GM12878 (cell line): ENCODE data around the gene EIF4E1B. TPM values are rescaled to one million over a fixed set of nuclear protein-coding genes. Genes with fewer than 3 reads are reported as not detected.

ENCODE experiments used
- ATAC-seq: fragments of 200-7000 bp; cut with Tn5 transposase; 3 replicates; pipeline ENCODE4 v1.9.1; 2020; ENCODE audit warnings: mild to moderate bottlenecking, moderate library complexity
- BruUV-seq: library from RNA; stranded (reverse); fragments of 400-500 nt; replicated peaks from 2 replicates; lab custom pipeline; 2021; lab: Mats Ljungman, UMichigan
- CTCF ChIA-PET: fragments of 300-600 bp; sonication (Branson Sonifier 250); formaldehyde crosslinking; extraction: SDS; loops from one replicate; lab custom pipeline; 2021; ENCODE audit warnings: inconsistent platforms; lab: Yijun Ruan, JAX
- POLR2A ChIA-PET: fragments of 350-600 bp; formaldehyde crosslinking; extraction: SDS; loops from one replicate; lab custom pipeline; 2021; ENCODE audit warnings: inconsistent platforms; lab: Charles Lee
- RAD21 ChIA-PET: fragments of 300-600 bp; sonication (Branson Sonifier 250); formaldehyde crosslinking; loops from one replicate; lab custom pipeline; 2023; ENCODE audit warnings: antibody characterized with exemption; ENCODE audit not compliant: unreplicated experiment; lab: Charles Lee
- SMC1A ChIA-PET: fragments of 300-600 bp; sonication (Branson Sonifier 250); formaldehyde crosslinking; loops from one replicate; lab custom pipeline; 2023; ENCODE audit not compliant: unreplicated experiment, uncharacterized antibody; lab: Charles Lee
- DNase-seq: peaks from one replicate; pipeline ENCODE4 v3.0.0-alpha.2; 2011; ENCODE audit warnings: low read depth, low spot score
- FAIRE-seq: peaks from 3 replicates; lab custom pipeline; 2011; peaks lifted over from hg19 to GRCh38; lab: Jason Lieb, UNC
- H2AFZ ChIP-seq: 2 replicates; pipeline ENCODE4 v1.6.0; 2011; ENCODE audit warnings: low read depth, low read length, control low read depth; ENCODE audit not compliant: control insufficient read depth
- H3K27ac ChIP-seq: 2 replicates; pipeline ENCODE4 v1.5.1; 2011; ENCODE audit warnings: control low read depth; ENCODE audit not compliant: control insufficient read depth, insufficient read depth
- H3K27me3 ChIP-seq, 2 experiments: replicated peaks in 1 of 2; 2 replicates each; pipeline versions ENCODE4 v1.6.0 to v1.6.1; 2011; ENCODE audit warnings: low read length in 1 of 2; ENCODE audit not compliant: control insufficient read depth in 2 of 2, insufficient read depth in 2 of 2
- H3K36me3 ChIP-seq, 2 experiments: 2 replicates each; pipeline ENCODE4 v1.5.1; 2011; ENCODE audit warnings: low read length in 1 of 2; ENCODE audit not compliant: control insufficient read depth in 2 of 2, insufficient read depth in 2 of 2
- H3K4me1 ChIP-seq: 2 replicates; pipeline ENCODE4 v1.6.1; 2011; ENCODE audit warnings: mild to moderate bottlenecking, low read length, moderate library complexity, mixed read lengths; ENCODE audit not compliant: control insufficient read depth, insufficient read depth
- H3K4me2 ChIP-seq: 2 replicates; pipeline ENCODE4 v1.6.0; 2011; ENCODE audit warnings: control low read depth; ENCODE audit not compliant: control insufficient read depth, insufficient read depth
- H3K4me3 ChIP-seq: fragments of 200-600 bp; sonication (generic); 2 replicates; pipeline ENCODE4 v1.5.1; 2016
- H3K79me2 ChIP-seq: 2 replicates; pipeline ENCODE4 v1.6.0; 2011; ENCODE audit warnings: low read length; ENCODE audit not compliant: control insufficient read depth, insufficient read depth
- H3K9ac ChIP-seq: 2 replicates; pipeline ENCODE4 v1.8.0; 2011; ENCODE audit warnings: low read length, control low read depth, mixed read lengths; ENCODE audit not compliant: control insufficient read depth, insufficient read depth
- H3K9me3 ChIP-seq: replicated peaks from 3 replicates; pipeline ENCODE4 v1.5.1; 2011; ENCODE audit warnings: mild to moderate bottlenecking, low read length; ENCODE audit not compliant: control insufficient read depth, insufficient read depth
- H4K20me1 ChIP-seq: 2 replicates; pipeline ENCODE4 v1.6.0; 2011; ENCODE audit not compliant: control insufficient read depth, insufficient read depth
- ASH2L ChIP-seq: fragments of 300-600, 200-600 bp; sonication (generic); IDR thresholded peaks from 2 replicates; pipeline ENCODE4 v1.6.1; 2017; ENCODE audit warnings: low read depth, mild to moderate bottlenecking, borderline replicate concordance
- CTCF ChIP-seq, 3 experiments: IDR thresholded peaks in 2 of 3; conservative IDR thresholded peaks in 1 of 3; 2 replicates each; pipeline ENCODE4 v1.5.1; 2011; ENCODE audit warnings: low read depth in 3 of 3, low read length in 3 of 3, mild to moderate bottlenecking in 3 of 3, control low read depth in 2 of 3, moderate library complexity in 2 of 3, inconsistent platforms in 1 of 3, mixed read lengths in 1 of 3; ENCODE audit not compliant: control insufficient read depth in 2 of 3, insufficient read depth in 1 of 3; ENCODE audit errors: extremely low read depth in 1 of 3
- DPF2 ChIP-seq: fragments of 450-650 bp; IDR thresholded peaks from 2 replicates; pipeline ENCODE4 v1.6.1; 2017; ENCODE audit warnings: mild to moderate bottlenecking
- EGR1 ChIP-seq, 2 experiments: IDR thresholded peaks; 1 replicate in 1 of 2; 2 replicates in 1 of 2; pipeline ENCODE4 v1.6.1; 2011 to 2012; ENCODE audit warnings: low read depth in 2 of 2, low read length in 2 of 2, borderline replicate concordance in 1 of 2, mild to moderate bottlenecking in 1 of 2, moderate library complexity in 1 of 2
- GATAD2B ChIP-seq: fragments of 450-650 bp; conservative IDR thresholded peaks from 2 replicates; pipeline ENCODE4 v1.6.1; 2017; ENCODE audit warnings: low read depth, mild to moderate bottlenecking, moderate library complexity
- IKZF1 ChIP-seq: fragments of 450-650 bp; conservative IDR thresholded peaks from 2 replicates; pipeline ENCODE4 v1.6.1; 2017; ENCODE audit warnings: antibody characterized with exemption, mild to moderate bottlenecking
- MEF2B ChIP-seq: fragments of 450-650 bp; IDR thresholded peaks from 2 replicates; pipeline ENCODE4 v1.6.1; 2018; ENCODE audit warnings: mild to moderate bottlenecking, moderate library complexity; ENCODE audit not compliant: partially characterized antibody, poor library complexity, severe bottlenecking
- NFXL1 ChIP-seq: fragments of 450-650 bp; IDR thresholded peaks from 2 replicates; pipeline ENCODE4 v1.6.1; 2017; ENCODE audit warnings: antibody characterized with exemption, mild to moderate bottlenecking, borderline replicate concordance
- NKRF ChIP-seq: fragments of 450-650 bp; conservative IDR thresholded peaks from 2 replicates; pipeline ENCODE4 v1.6.1; 2017; ENCODE audit warnings: mild to moderate bottlenecking, moderate library complexity
- POLR2A ChIP-seq: IDR thresholded peaks from 2 replicates; pipeline ENCODE4 v1.6.1; 2011; ENCODE audit warnings: low read depth, mild to moderate bottlenecking, low read length
- RAD21 ChIP-seq: IDR thresholded peaks from 2 replicates; pipeline ENCODE4 v1.6.1; 2011; ENCODE audit warnings: mild to moderate bottlenecking, low read depth, low read length, moderate library complexity; ENCODE audit not compliant: insufficient read depth
- REST ChIP-seq: IDR thresholded peaks from 2 replicates; pipeline ENCODE4 v1.6.1; 2012; ENCODE audit warnings: mild to moderate bottlenecking, low read depth, low read length
- RUNX3 ChIP-seq: IDR thresholded peaks from 2 replicates; pipeline ENCODE4 v1.6.1; 2012; ENCODE audit warnings: low read length, inconsistent platforms
- SIX5 ChIP-seq: IDR thresholded peaks from 2 replicates; pipeline ENCODE4 v1.6.1; 2011; ENCODE audit warnings: mild to moderate bottlenecking, low read depth, low read length, moderate library complexity; ENCODE audit not compliant: severe bottlenecking
- SMARCA5 ChIP-seq: fragments of 450-650 bp; IDR thresholded peaks from 2 replicates; pipeline ENCODE4 v1.6.1; 2017; ENCODE audit warnings: mild to moderate bottlenecking
- ZBED1 ChIP-seq: IDR thresholded peaks from 2 replicates; pipeline ENCODE4 v1.6.1; 2016; ENCODE audit warnings: borderline replicate concordance
- WGBS: methylation state at CpG from one replicate; pipeline ENCODE4 v1.1.6; 2016; ENCODE audit warnings: low lambda C conversion rate; ENCODE audit not compliant: insufficient replicate concordance, insufficient coverage; ENCODE audit errors: missing lambda C conversion rate; 5-methylcytosine and 5-hydroxymethylcytosine counted together
- in situ Hi-C: fragments of 300-500 bp; cut with MboI; formaldehyde crosslinking; loops from 9 replicates; pipeline ENCODE4 v1.14.3; 2018; ENCODE audit warnings: mixed read lengths
- intact Hi-C: fragments of 100-400 bp; cut with micrococcal nuclease; formaldehyde crosslinking; loops from one replicate; pipeline ENCODE4 v1.14.2; 2022; ENCODE audit not compliant: unreplicated experiment
- polyA plus RNA-seq, 11 experiments: library from polyadenylated mRNA; depleted of rRNA in 4 of 11; unstranded in 6 of 11; stranded (reverse) in 5 of 11; fragments of >200 nt; fragmentation: Nextera tagmentation in 4 of 11; fragmentation: Illumina TruSeq in 1 of 11; extraction: Ambion mirVana in 4 of 11; extraction: Trizol in 1 of 11; gene quantifications; 1 replicate in 1 of 11; 2 replicates in 10 of 11; pipeline versions ENCODE4 v1.2.1 to v1.2.3, GENCODE V29; 2011 to 2016; ENCODE audit warnings: inconsistent platforms in 2 of 11, missing spikeins in 2 of 11, low read depth in 1 of 11
- total RNA-seq, 4 experiments: library from RNA; depleted of rRNA in 3 of 4; stranded (reverse); fragments of >200 nt in 3 of 4; fragmentation: Illumina TruSeq in 1 of 4; extraction: Trizol in 1 of 4; gene quantifications; 2 replicates each; pipeline versions ENCODE4 v1.2.1 to v1.2.3, GENCODE V29; 2013 to 2021

The EIF4E1B gene
- total and polyA plus RNA-seq, 10 of the 15 experiments (the other 5 are each of a cell fraction or from before 2014, with no cell fraction given) = not detected

- Histone ChIP-seq H2AFZ (peak within 1 kb of the TSS; percentile 83), H3K4me3 (peak within 1 kb of the TSS; percentile 74), H3K27me3 (no peaks in the 10 kb centered on the region), H3K27ac (no peak within 1 kb of the TSS), H3K9me3 (no peaks in the 10 kb centered on the region), H3K4me1 (peaks cover 12% of the 10 kb centered on the region), H3K36me3 (no peaks in the 10 kb centered on the region), H4K20me1 (no peaks in the 10 kb centered on the region), H3K79me2 (no peaks in the 10 kb centered on the region; the same call in 1 of the 2 replicates), H3K9ac (peak within 1 kb of the TSS; percentile 58; the same call in 1 of the 2 replicates), H3K4me2 (peak within 1 kb of the TSS; percentile 86)
- RAD21 ChIA-PET = no interaction called here
- DNase-seq (no peak), ATAC-seq (peak; percentile 89), FAIRE-seq (no peak)
- intact Hi-C loops = no loop called here
- WGBS = 2% methylated on average over 78 of the region's 101 CpGs
- no TSS peak for BruUV-seq
- in situ Hi-C loops = no loop called here
- POLR2A ChIA-PET = no interaction called here
- CTCF ChIA-PET = interaction anchor here (0.6 kb wide), 1 partner anchor 50 kb away, joined by 3 read pairs; no protein-coding TSS in a partner anchor
- SMC1A ChIA-PET = no interaction called here
- TF ChIP-seq MEF2B (no peak), NKRF (peak; percentile 41; the same call in 1 of the 2 replicates), ASH2L (no peak), ZBED1 (no peak), CTCF (IDR thresholded peaks at IDR 0.05 in 2 of 3, conservative IDR thresholded peaks at IDR 0.05 in 1 of 3; ENCODE audit: control insufficient read depth in 2 of 3, extremely low read depth in 1 of 3, insufficient read depth in 1 of 3, low read depth in 3 of 3, low read length in 3 of 3) (peak; percentile 26 to 43 (median 26); a peak in 4 of 6 replicates), POLR2A (0 out of 2 replicates have a peak, but pooled peaks have one; percentile 31), DPF2 (peak; percentile 74; the same call in 1 of the 2 replicates), IKZF1 (peak; percentile 75), EGR1 (IDR thresholded peaks at IDR 0.05; ENCODE audit: borderline replicate concordance in 1 of 2, low read depth in 2 of 2, low read length in 2 of 2) (peak in 1 of 2 experiments; percentile 79; a peak in 2 of 3 replicates), SIX5 (no peak), SMARCA5 (peak; percentile 78), GATAD2B (0 out of 2 replicates have a peak, but pooled peaks have one; percentile 64), RUNX3 (peak; percentile 68), RAD21 (peak; percentile 18; the same call in 1 of the 2 replicates), REST (peak; percentile 78), NFXL1 (no peak)
These were observed 20.6 kb upstream of the EIF4E1B start, which contains the start of gene GPRIN1 for GRCh38 chr5:176609724-176610434. GPRIN1 (minus strand) TSS chr5:176610156; CDS start chr5:176599834, 10,322 bp downstream.
